Kidney epithelial cell (primary cell): ENCODE data around the gene TMPRSS11A. TPM values are rescaled to one million over a fixed set of nuclear protein-coding genes. Genes with fewer than 3 reads are reported as not detected.

ENCODE experiments used
- DNase-seq: peaks from one replicate; pipeline ENCODE4 v3.0.0-alpha.2; 2010; ENCODE audit warnings: low read depth
- H3K27me3 ChIP-seq: 2 replicates; pipeline ENCODE4 v1.6.0; 2011; ENCODE audit warnings: low read length; ENCODE audit not compliant: control insufficient read depth, insufficient read depth
- H3K36me3 ChIP-seq: 2 replicates; pipeline ENCODE4 v1.5.1; 2011; ENCODE audit warnings: low read length; ENCODE audit not compliant: control insufficient read depth, insufficient read depth
- H3K4me3 ChIP-seq: 2 replicates; pipeline ENCODE4 v1.5.1; 2011; ENCODE audit warnings: low read depth, mild to moderate bottlenecking, control low read depth, low read length
- CTCF ChIP-seq: IDR thresholded peaks from 2 replicates; pipeline ENCODE4 v1.5.1; 2011; ENCODE audit warnings: mild to moderate bottlenecking, moderate library complexity, low read length, control low read depth, inconsistent platforms; ENCODE audit not compliant: insufficient read depth, poor library complexity, severe bottlenecking
- total RNA-seq: library from RNA; depleted of rRNA; stranded (reverse); fragments of >200 nt; gene quantifications from 2 replicates; pipeline ENCODE4 v1.2.3, GENCODE V29; 2015

The TMPRSS11A gene
- total RNA-seq, 1 donor from 2014 or later = not detected

- Histone ChIP-seq H3K4me3 (no peak overlapping the region), H3K36me3 (no peaks in the 10 kb centered on the region), H3K27me3 (no peaks in the 10 kb centered on the region)
- no peak for DNase-seq
- no peak for TF ChIP-seq CTCF
Measured at GRCh38 chr4:67899096-67899495, 64.2 kb downstream of the TMPRSS11A start.

GRCh38 chr4:67897686-67898085, 65.6 kb downstream of the TMPRSS11A start:
- Histone ChIP-seq H3K4me3 (no peak overlapping the region), H3K27me3 (no peaks in the 10 kb centered on the region), H3K36me3 (no peaks in the 10 kb centered on the region)
- TF ChIP-seq CTCF = no peak
- DNase-seq = no peak

GRCh38 chr4:67896421-67897065, 66.8 kb downstream of the TMPRSS11A start:
- Histone ChIP-seq H3K27me3 (no peaks in the 10 kb centered on the region), H3K36me3 (no peaks in the 10 kb centered on the region), H3K4me3 (no peak overlapping the region)
- no peak for TF ChIP-seq CTCF
- DNase-seq = no peak

- H3K4me3 ChIP-seq = no peak overlapping the region
- no peaks in the 10 kb centered on the region for H3K27me3 ChIP-seq
- no peaks in the 10 kb centered on the region for H3K36me3 ChIP-seq
- TF ChIP-seq CTCF = no peak
- DNase-seq = no peak
Measured at GRCh38 chr4:67894659-67895058, 68.6 kb downstream of the TMPRSS11A start.

- H3K36me3 ChIP-seq = no peaks in the 10 kb centered on the region
- no peak overlapping the region for H3K4me3 ChIP-seq
- DNase-seq = no peak
- TF ChIP-seq CTCF = no peak
- no peaks in the 10 kb centered on the region for H3K27me3 ChIP-seq
Measured at GRCh38 chr4:67892905-67893304, 70.4 kb downstream of the TMPRSS11A start.

- TF ChIP-seq CTCF = no peak
- Histone ChIP-seq H3K27me3 (no peaks in the 10 kb centered on the region), H3K4me3 (no peak overlapping the region), H3K36me3 (no peaks in the 10 kb centered on the region)
- no peak for DNase-seq
Measured at GRCh38 chr4:67892253-67892652, 71.0 kb downstream of the TMPRSS11A start.
